SK-N-SH treated with all-trans-retinoic acid at 6 μM for 48 hours (cell line): ENCODE measurements around the gene CNN2.

Experiments used
- ATAC-seq: fragments of 200-7000 bp; cut with Tn5 transposase; 3 replicates; pipeline ENCODE4 v1.9.1; 2020; ENCODE audit warnings: mild to moderate bottlenecking, moderate library complexity
- ARNTL ChIP-seq: fragments of 450-650 bp; formaldehyde crosslinking; IDR thresholded peaks from 2 replicates; pipeline ENCODE4 v1.5.0; 2020; ENCODE audit warnings: low read depth, mild to moderate bottlenecking, moderate library complexity, borderline replicate concordance
- BACH2 ChIP-seq: fragments of 250-450 bp; sonication (Bioruptor Pico); IDR thresholded peaks from 2 replicates; pipeline ENCODE4 v1.9.0; 2021; ENCODE audit warnings: mild to moderate bottlenecking, borderline replicate concordance
- CSDC2 ChIP-seq: fragments of 250-450 bp; sonication (Bioruptor Pico); IDR thresholded peaks from 2 replicates; pipeline ENCODE4 v1.5.0; 2020; ENCODE audit warnings: mild to moderate bottlenecking, moderate library complexity
- ESRRG ChIP-seq: fragments of 250-450 bp; sonication (Bioruptor Pico); IDR thresholded peaks from 2 replicates; pipeline ENCODE4 v1.6.1; 2021; ENCODE audit warnings: mild to moderate bottlenecking
- GLIS3 ChIP-seq: fragments of 250-450 bp; sonication (Bioruptor Pico); IDR thresholded peaks from 2 replicates; pipeline ENCODE4 v1.5.0; 2020; ENCODE audit warnings: mild to moderate bottlenecking, moderate library complexity
- ISL1 ChIP-seq: fragments of 250-450 bp; sonication (Bioruptor Pico); IDR thresholded peaks from 2 replicates; pipeline ENCODE4 v2.1.2; 2022; ENCODE audit warnings: mild to moderate bottlenecking, moderate library complexity
- PATZ1 ChIP-seq: fragments of 250-450 bp; sonication (Bioruptor Pico); IDR thresholded peaks from 2 replicates; pipeline ENCODE4 v1.8.0; 2020; ENCODE audit warnings: mild to moderate bottlenecking, moderate library complexity, borderline replicate concordance
- PPARA ChIP-seq: fragments of 250-450 bp; sonication (Bioruptor Pico); IDR thresholded peaks from 2 replicates; pipeline ENCODE4 v1.5.0; 2020; ENCODE audit warnings: mild to moderate bottlenecking, borderline replicate concordance
- RARB ChIP-seq: fragments of 250-450 bp; sonication (Bioruptor Pico); IDR thresholded peaks from 2 replicates; pipeline ENCODE4 v1.8.0; 2021; ENCODE audit warnings: mild to moderate bottlenecking, moderate library complexity
- SNAI2 ChIP-seq: fragments of 250-450 bp; sonication (Bioruptor Pico); IDR thresholded peaks from 2 replicates; pipeline ENCODE4 v1.5.0; 2020; ENCODE audit warnings: mild to moderate bottlenecking, moderate library complexity
- TCF4 ChIP-seq: fragments of 250-450 bp; sonication (Bioruptor Pico); IDR thresholded peaks from 2 replicates; pipeline ENCODE4 v1.8.0; 2021; ENCODE audit warnings: mild to moderate bottlenecking, moderate library complexity, borderline replicate concordance
- TOX ChIP-seq: fragments of 250-450 bp; sonication (Bioruptor Pico); IDR thresholded peaks from 2 replicates; pipeline ENCODE4 v1.8.0; 2021; ENCODE audit warnings: mild to moderate bottlenecking, moderate library complexity, borderline replicate concordance
- TSHZ2 ChIP-seq: fragments of 250-450 bp; sonication (Bioruptor Pico); IDR thresholded peaks from 2 replicates; pipeline ENCODE4 v1.5.0; 2020; ENCODE audit warnings: mild to moderate bottlenecking, moderate library complexity
- ZC3H10 ChIP-seq: fragments of 250-450 bp; sonication (Bioruptor Pico); IDR thresholded peaks from 2 replicates; pipeline ENCODE4 v1.5.1; 2021; ENCODE audit warnings: mild to moderate bottlenecking, moderate library complexity
- ZFP3 ChIP-seq: fragments of 250-450 bp; sonication (Bioruptor Pico); IDR thresholded peaks from 2 replicates; pipeline ENCODE4 v1.5.0; 2020; ENCODE audit warnings: mild to moderate bottlenecking, moderate library complexity
- ZNF565 ChIP-seq: fragments of 450-650 bp; formaldehyde crosslinking; conservative IDR thresholded peaks from 2 replicates; pipeline ENCODE4 v1.5.0; 2020; ENCODE audit warnings: low read depth, mild to moderate bottlenecking, moderate library complexity
- ZNF70 ChIP-seq: fragments of 450-650 bp; formaldehyde crosslinking; IDR thresholded peaks from 2 replicates; pipeline ENCODE4 v1.5.0; 2020; ENCODE audit warnings: mild to moderate bottlenecking, moderate library complexity
- ZNF8 ChIP-seq: fragments of 450-650 bp; formaldehyde crosslinking; IDR thresholded peaks from 2 replicates; pipeline ENCODE4 v1.5.0; 2020; ENCODE audit warnings: mild to moderate bottlenecking, moderate library complexity
- TF ChIP-seq, protein P1 (sequence below): fragments of 250-450 bp; sonication (Bioruptor Pico); IDR thresholded peaks from 2 replicates; pipeline ENCODE4 v1.5.1; 2020; ENCODE audit warnings: low read depth, mild to moderate bottlenecking, moderate library complexity
- TF ChIP-seq, protein P2 (sequence below): fragments of 250-450 bp; sonication (Bioruptor Pico); IDR thresholded peaks from 2 replicates; pipeline ENCODE4 v1.5.1; 2021; ENCODE audit warnings: mild to moderate bottlenecking, moderate library complexity

CNN2 gene

DNA sequence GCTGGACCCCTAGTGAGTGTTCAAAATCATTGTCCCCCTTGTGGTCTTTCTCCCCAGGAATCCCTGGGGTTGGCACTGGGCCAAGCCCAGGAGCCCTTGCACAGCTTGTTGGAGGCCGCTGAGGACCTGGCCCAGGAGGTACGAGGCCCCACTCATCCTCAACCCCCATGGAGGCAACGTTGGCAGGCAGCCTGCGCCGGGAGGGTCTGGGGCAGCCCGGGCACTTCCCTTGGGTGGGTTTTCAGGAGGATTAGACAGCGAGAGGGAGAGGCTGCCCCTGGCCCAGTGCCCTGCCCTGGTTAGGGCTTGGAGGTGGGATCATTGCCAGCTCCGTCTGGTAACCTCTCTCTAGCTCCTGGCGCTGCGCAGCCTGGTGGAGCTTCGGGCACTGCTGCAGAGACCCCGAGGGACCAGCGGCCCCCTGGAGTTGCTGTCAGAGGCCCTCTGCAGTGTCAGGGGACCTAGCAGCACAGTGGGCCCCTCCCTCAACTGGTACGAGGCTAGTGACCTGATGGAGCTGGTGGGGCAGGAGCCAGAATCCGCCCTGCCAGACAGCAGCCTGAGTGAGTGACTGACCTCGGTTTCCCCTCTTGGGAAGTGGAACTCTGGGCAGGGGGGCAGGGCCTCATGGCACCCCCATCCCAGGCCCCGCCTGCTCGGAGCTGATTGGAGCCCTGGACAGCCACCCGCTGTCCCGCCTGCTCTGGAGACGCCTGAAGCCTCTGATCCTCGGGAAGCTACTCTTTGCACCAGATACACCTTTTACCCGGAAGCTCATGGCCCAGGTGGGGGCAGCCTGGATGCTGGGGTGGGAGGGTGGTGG is 16.5 kb downstream of the CNN2 start:
- ATAC-seq: no peak
- TF ChIP-seq BACH2 (CRISPR knock-in tag) (no peak), TCF4 (CRISPR knock-in tag) (no peak), ARNTL (CRISPR knock-in tag) (no peak), ZNF70 (CRISPR knock-in tag) (no peak), RARB (no peak), ZFP3 (CRISPR knock-in tag) (no peak), ISL1 (CRISPR knock-in tag) (no peak), TOX (CRISPR knock-in tag) (no peak), PPARA (no peak), ZC3H10 (no peak), ZNF8 (CRISPR knock-in tag) (no peak), CSDC2 (CRISPR knock-in tag) (no peak), GLIS3 (CRISPR knock-in tag) (no peak), TSHZ2 (CRISPR knock-in tag) (no peak), ZNF565 (CRISPR knock-in tag) (no peak), SNAI2 (no peak), ESRRG (CRISPR knock-in tag) (no peak)
- TF ChIP-seq, protein P1, sequence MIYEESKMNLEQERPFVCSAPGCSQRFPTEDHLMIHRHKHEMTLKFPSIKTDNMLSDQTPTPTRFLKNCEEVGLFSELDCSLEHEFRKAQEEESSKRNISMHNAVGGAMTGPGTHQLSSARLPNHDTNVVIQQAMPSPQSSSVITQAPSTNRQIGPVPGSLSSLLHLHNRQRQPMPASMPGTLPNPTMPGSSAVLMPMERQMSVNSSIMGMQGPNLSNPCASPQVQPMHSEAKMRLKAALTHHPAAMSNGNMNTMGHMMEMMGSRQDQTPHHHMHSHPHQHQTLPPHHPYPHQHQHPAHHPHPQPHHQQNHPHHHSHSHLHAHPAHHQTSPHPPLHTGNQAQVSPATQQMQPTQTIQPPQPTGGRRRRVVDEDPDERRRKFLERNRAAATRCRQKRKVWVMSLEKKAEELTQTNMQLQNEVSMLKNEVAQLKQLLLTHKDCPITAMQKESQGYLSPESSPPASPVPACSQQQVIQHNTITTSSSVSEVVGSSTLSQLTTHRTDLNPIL: no peak
- TF ChIP-seq, protein P2, sequence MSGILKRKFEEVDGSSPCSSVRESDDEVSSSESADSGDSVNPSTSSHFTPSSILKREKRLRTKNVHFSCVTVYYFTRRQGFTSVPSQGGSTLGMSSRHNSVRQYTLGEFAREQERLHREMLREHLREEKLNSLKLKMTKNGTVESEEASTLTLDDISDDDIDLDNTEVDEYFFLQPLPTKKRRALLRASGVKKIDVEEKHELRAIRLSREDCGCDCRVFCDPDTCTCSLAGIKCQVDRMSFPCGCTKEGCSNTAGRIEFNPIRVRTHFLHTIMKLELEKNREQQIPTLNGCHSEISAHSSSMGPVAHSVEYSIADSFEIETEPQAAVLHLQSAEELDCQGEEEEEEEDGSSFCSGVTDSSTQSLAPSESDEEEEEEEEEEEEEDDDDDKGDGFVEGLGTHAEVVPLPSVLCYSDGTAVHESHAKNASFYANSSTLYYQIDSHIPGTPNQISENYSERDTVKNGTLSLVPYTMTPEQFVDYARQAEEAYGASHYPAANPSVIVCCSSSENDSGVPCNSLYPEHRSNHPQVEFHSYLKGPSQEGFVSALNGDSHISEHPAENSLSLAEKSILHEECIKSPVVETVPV (CRISPR knock-in tag): no peak

DNA sequence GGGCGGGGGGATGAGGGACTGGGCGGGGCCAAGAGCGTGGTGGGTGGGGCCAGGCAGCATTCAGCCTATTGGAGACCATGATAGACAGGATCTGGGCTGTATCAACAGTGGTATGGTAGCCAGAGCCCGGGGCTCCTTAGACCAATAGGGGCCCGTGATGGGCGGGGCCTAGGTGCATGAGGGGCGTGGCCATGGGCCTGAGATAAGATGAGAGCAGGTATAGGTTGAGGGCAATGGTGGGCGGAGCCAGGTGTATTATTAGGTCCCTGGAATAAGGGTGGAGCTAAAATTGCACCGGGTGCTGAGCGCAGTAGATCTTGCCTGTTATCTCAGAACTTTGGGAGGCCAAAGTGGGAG is 18.8 kb downstream of the CNN2 start:
- no peak for ATAC-seq
- TF ChIP-seq GLIS3 (CRISPR knock-in tag) (no peak), PATZ1 (no peak), TSHZ2 (CRISPR knock-in tag) (no peak)
- TF ChIP-seq, protein P1: no peak
